ACHN (cell line): ENCODE data around the gene PRRG4.
A peak's percentile ranks its signal among the peaks of the same experiment; 100 is the strongest.
"Not testable (repeated sequence)": the region's sequence is repeated elsewhere in the genome, so short reads cannot be mapped to it uniquely, and the experiment has no call there.

Source experiments
- DNase-seq: peaks from one replicate; pipeline ENCODE4 v3.0.0-alpha.2; 2015
- in situ Hi-C: cut with HindIII; loops from 2 replicates; pipeline ENCODE4 v1.10.0; 2017; ENCODE audit warnings: low sequenced_read_pairs, low pct_ligation_motif_present, low pct_unique_long_range_greater_than_20kb

PRRG4 gene

GRCh38 chr11:32827276-32827675 is 2.5 kb upstream of the PRRG4 start:
- in situ Hi-C loops, result no loop called here
- DNase-seq, result no peak

DNA sequence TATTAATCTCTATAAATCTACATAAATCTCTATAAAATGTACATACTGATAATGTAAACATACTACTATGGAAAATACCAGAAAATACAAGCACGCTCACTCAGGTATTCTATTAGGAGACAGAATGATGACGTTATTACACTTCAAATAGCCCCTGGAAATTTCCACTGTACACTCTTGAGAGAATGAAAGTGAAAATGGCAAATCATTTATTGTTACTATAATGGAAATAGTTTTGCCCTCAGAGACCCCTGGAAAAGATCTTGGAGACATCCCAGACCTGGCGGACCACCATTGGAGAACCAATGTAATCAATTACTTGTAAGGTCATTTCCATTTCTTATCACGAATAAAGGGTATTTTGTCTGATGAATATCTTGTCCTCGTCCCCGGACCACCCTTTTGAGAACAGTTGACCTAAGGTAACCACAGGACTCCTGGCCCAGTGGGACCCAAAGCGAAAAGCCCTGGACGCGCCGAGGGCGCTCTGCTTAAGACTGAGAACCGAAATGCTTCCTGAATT is 509 bp upstream of the PRRG4 start:
- peak; percentile 46 for DNase-seq
- in situ Hi-C loops, result no loop called here

- in situ Hi-C loops, result no loop called here
- DNase-seq, result peak; percentile 19
Measured at GRCh38 chr11:32830413-32830738, 649 bp downstream of the PRRG4 start.

- DNase-seq, result no peak
- in situ Hi-C loops, result no loop called here
Measured at GRCh38 chr11:32830796-32831195, 1.1 kb downstream of the PRRG4 start.

- DNase-seq, result no peak
- in situ Hi-C loops, result no loop called here
Measured at GRCh38 chr11:32831221-32831620, 1.5 kb downstream of the PRRG4 start.

GRCh38 chr11:32833921-32834320 is 4.2 kb downstream of the PRRG4 start:
- in situ Hi-C loops, result no loop called here
- DNase-seq, result no peak

- DNase-seq, result no peak
- in situ Hi-C loops, result no loop called here
Measured at GRCh38 chr11:32836946-32837345, 7.2 kb downstream of the PRRG4 start.

GRCh38 chr11:32838505-32839274 is 9.0 kb downstream of the PRRG4 start:
- no peak for DNase-seq
- in situ Hi-C loops, result no loop called here

- no peak for DNase-seq
- in situ Hi-C loops, result no loop called here
Measured at GRCh38 chr11:32839308-32839707, 9.6 kb downstream of the PRRG4 start.

GRCh38 chr11:32840587-32840986 is 10.9 kb downstream of the PRRG4 start:
- in situ Hi-C loops, result no loop called here

GRCh38 chr11:32843544-32843943 is 13.8 kb downstream of the PRRG4 start:
- in situ Hi-C loops, result no loop called here
- DNase-seq, result no peak

More at GRCh38 chr11:32840587-32840986, 10.9 kb downstream of the PRRG4 start:
- DNase-seq, result no peak

GRCh38 chr11:32847511-32847910 is 17.8 kb downstream of the PRRG4 start:
- in situ Hi-C loops, result no loop called here
- no peak for DNase-seq

DNA sequence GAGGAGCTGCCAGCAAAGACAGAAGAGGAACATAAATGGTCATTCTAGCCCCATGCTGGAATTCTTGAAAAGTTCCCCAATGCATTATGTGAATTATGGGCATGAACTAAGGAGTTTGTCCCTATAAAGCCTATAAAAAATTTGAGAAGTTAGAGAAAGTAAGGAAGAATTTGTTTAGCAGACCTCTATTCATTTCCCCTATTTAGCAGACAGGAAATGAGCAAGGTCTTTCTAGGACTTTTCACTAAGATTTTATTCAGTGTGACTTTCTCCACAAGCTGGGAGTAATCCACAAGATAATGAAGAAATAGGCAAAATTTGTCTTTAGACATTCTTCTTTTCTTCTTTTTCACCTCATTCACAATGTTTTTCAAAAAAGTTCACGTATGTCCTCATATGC is 20.0 kb downstream of the PRRG4 start:
- in situ Hi-C loops, result no loop called here
- DNase-seq, result no peak

DNA sequence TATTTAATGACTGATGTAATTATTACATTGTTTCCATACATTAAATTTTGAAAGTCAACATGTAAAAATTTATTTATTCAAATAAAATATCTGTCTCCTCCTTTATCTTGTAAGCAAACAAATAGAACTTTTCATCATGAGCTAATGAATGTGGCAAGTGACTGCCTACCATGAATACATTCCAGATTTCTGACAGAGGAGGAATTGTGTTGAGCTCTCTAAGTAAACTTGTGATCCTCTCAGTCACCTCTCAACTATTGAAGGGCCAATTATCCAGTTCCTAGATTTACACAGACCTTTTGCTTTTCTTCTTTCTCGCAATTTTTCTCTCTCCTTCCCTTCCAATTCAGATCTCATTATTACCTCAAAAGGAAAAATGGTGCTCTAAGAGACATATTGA is 21.5 kb downstream of the PRRG4 start:
- DNase-seq, result no peak
- in situ Hi-C loops, result no loop called here

DNA sequence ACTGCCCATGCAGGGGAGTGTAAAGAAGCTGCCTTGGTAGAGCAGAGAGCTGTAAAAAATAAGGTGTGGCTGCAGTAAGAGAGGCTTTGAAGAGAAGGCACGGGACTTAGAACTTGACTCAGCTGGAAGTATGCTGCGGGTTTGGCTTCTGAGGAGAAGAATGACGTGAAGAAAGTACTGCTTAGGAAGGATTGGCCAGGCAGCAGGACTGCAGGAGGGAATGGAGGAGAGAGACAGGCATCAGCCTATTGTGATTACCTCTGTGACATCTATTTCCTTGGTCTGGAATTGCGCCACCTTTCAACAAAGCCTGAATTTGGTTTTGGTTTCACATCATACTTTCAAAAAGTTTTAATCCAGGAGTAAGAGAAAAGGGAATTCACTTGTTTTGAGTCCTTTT is 22.5 kb downstream of the PRRG4 start:
- DNase-seq, result no peak
- in situ Hi-C loops, result no loop called here

DNA sequence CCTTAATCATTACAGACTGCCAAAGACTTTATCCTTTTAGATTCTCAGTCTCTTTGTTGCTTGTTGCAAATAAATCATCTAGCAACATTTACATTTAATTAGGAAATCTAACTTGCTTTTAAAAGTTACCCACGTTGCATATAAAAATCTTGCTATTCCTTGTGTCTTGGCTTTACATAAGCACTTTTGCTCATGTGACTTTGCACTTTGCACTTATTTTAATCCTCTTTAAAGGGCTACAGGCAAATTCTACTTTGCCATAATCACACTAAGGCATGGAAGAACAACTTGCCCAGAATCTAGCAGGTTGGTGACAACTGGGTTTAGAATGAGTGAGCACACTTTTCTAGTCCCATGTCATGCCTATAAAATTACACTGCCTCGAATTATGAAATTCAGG is 25.9 kb downstream of the PRRG4 start:
- in situ Hi-C loops, result no loop called here
- no peak for DNase-seq

DNA sequence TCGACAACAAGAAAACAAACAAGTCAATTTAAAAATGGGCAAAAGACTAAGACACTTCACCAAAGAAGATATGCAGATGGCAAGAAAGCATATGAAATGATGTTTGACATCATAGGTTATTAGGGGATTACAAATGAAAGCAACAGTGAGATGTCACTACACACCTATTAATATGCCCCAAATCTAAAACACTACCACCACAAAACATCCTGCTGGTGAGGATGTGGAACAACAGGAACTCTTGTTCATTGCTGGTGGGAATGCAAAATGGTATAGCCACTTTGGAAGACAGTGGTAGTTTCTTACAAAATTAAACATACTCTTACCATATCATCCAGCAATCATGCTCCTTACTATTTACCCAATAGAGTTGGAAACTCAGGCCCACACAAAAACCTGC is 29.0 kb downstream of the PRRG4 start:
- peak; percentile 4 for DNase-seq
- in situ Hi-C loops, result no loop called here

DNA sequence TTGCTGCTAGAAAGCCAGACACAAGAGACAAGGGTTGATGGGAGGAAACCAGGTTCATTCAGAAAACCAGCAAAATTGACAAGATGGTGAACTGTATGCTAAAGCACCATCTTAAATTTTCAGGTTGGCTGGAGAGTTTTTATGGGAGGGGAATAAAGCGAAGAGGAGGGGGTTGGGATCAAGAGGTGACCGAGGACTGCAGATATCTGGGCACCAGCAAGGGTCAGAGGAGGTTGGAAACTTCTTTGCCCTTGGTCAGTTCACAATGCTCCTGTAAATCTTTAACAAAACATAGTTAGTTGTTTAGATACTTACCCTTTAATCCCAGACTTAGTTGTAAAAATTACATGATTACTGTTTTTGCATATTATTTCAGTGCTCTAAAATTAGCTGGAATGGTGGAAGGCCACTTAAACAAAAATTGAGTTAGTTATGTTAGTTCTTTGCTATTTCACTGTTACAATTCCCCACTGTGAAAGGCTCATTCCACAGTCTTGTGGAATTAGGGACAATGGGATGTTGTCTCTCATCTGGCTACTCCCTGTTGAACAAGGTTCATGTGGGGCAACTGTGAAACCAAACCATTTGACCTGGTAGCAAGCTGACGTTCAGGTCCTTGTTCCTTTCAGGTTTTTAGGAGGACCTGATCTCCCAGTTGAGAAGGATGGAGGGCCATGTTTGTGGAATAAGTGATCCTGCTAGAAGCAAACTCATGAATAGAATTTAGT is 32.3 kb downstream of the PRRG4 start:
- no peak for DNase-seq
- in situ Hi-C loops, result no loop called here

DNA sequence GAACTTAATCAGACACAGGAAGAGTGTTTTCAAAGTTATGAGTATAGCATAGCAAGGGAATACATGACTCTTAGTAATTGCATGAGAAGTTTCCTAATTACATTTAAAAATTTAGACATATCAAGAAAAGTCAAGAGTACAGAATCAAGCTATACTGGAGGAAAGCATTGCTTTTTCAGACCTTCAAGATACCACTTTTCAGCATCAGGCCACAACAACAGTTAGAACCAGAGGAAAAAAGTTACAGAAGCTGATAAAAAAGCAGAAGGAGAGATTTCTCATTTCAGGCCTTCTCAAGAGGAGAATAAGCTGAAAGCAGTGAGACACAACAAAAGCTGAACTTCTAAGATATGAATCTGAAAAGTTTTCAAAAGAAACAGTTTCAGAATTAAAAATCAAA is 34.8 kb downstream of the PRRG4 start:
- in situ Hi-C loops, result no loop called here
- DNase-seq, result no peak

DNA sequence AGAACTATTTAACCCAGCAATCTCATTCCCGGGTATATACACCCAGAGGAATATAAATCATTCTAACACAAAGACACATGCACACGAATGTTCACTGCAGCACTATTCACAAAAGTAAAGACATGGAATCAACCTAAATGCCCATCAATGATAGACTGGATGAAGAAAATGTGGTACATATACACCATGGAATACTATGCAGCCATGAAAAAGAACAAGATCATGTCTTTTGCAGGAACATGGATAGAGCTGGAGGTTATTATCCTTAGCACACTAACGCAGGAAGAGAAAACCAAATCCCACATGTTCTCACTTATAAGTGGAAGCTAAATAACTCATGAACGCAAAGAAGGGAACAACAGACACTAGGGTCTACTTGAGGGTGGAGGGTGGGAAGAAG is 39.0 kb downstream of the PRRG4 start:
- in situ Hi-C loops, DNase-seq: not testable (repeated sequence)
